ENCODE results near the gene BCL3.
"Not testable (repeated sequence)": the region's sequence is repeated elsewhere in the genome, so short reads cannot be mapped to it uniquely, and the experiment has no call there.

The BCL3 gene

GRCh38 chr19:44718441-44719261 is 29.9 kb upstream of the BCL3 start:
- peak; percentile 29 for DNase-seq
- in situ Hi-C loops (cut with HindIII; ENCODE audit: low pct_ligation_motif_present, low pct_unique_long_range_greater_than_20kb, low sequenced_read_pairs), result no loop called here

- DNase-seq, result no peak
These were observed 29.2 kb upstream of the BCL3 start for GRCh38 chr19:44719262-44719701.

GRCh38 chr19:44720396-44720795 is 28.1 kb upstream of the BCL3 start:
- in situ Hi-C loops (cut with HindIII; ENCODE audit: low pct_ligation_motif_present, low pct_unique_long_range_greater_than_20kb, low sequenced_read_pairs); DNase-seq: not testable (repeated sequence)

More at GRCh38 chr19:44719262-44719701, 29.2 kb upstream of the BCL3 start:
- in situ Hi-C loops (cut with HindIII; ENCODE audit: low pct_ligation_motif_present, low pct_unique_long_range_greater_than_20kb, low sequenced_read_pairs), result no loop called here

GRCh38 chr19:44720945-44721344 is 27.6 kb upstream of the BCL3 start:
- in situ Hi-C loops (cut with HindIII; ENCODE audit: low pct_ligation_motif_present, low pct_unique_long_range_greater_than_20kb, low sequenced_read_pairs), result no loop called here
- DNase-seq, result no peak

- DNase-seq; in situ Hi-C loops (cut with HindIII; ENCODE audit: low pct_ligation_motif_present, low pct_unique_long_range_greater_than_20kb, low sequenced_read_pairs): not testable (repeated sequence)
These were observed 27.1 kb upstream of the BCL3 start for GRCh38 chr19:44721369-44721768.

- in situ Hi-C loops (cut with HindIII; ENCODE audit: low pct_ligation_motif_present, low pct_unique_long_range_greater_than_20kb, low sequenced_read_pairs), result no loop called here
- DNase-seq, result no peak
These were observed 26.1 kb upstream of the BCL3 start for GRCh38 chr19:44722131-44723121.

GRCh38 chr19:44723299-44723951 is 25.1 kb upstream of the BCL3 start:
- in situ Hi-C loops (cut with HindIII; ENCODE audit: low pct_ligation_motif_present, low pct_unique_long_range_greater_than_20kb, low sequenced_read_pairs), result no loop called here
- DNase-seq, result no peak

- in situ Hi-C loops (cut with HindIII; ENCODE audit: low pct_ligation_motif_present, low pct_unique_long_range_greater_than_20kb, low sequenced_read_pairs), result no loop called here
These were observed 24.6 kb upstream of the BCL3 start for GRCh38 chr19:44723952-44724319.

GRCh38 chr19:44725251-44725650 is 23.3 kb upstream of the BCL3 start:
- in situ Hi-C loops (cut with HindIII; ENCODE audit: low pct_ligation_motif_present, low pct_unique_long_range_greater_than_20kb, low sequenced_read_pairs), result no loop called here
- DNase-seq, result peak; percentile 50

More at GRCh38 chr19:44723952-44724319, 24.6 kb upstream of the BCL3 start:
- DNase-seq, result peak; percentile 76

GRCh38 chr19:44725684-44726083 is 22.8 kb upstream of the BCL3 start:
- DNase-seq, result no peak
- in situ Hi-C loops (cut with HindIII; ENCODE audit: low pct_ligation_motif_present, low pct_unique_long_range_greater_than_20kb, low sequenced_read_pairs), result no loop called here

- no peak for DNase-seq
- in situ Hi-C loops (cut with HindIII; ENCODE audit: low pct_ligation_motif_present, low pct_unique_long_range_greater_than_20kb, low sequenced_read_pairs), result no loop called here
These were observed 22.0 kb upstream of the BCL3 start for GRCh38 chr19:44726465-44726864.

GRCh38 chr19:44728178-44728577 is 20.3 kb upstream of the BCL3 start:
- in situ Hi-C loops (cut with HindIII; ENCODE audit: low pct_ligation_motif_present, low pct_unique_long_range_greater_than_20kb, low sequenced_read_pairs), result no loop called here
- no peak for DNase-seq

GRCh38 chr19:44729516-44730033 is 18.9 kb upstream of the BCL3 start:
- in situ Hi-C loops (cut with HindIII; ENCODE audit: low pct_ligation_motif_present, low pct_unique_long_range_greater_than_20kb, low sequenced_read_pairs), result no loop called here
- no peak for DNase-seq

- DNase-seq, result no peak
- in situ Hi-C loops (cut with HindIII; ENCODE audit: low pct_ligation_motif_present, low pct_unique_long_range_greater_than_20kb, low sequenced_read_pairs), result no loop called here
These were observed 17.4 kb upstream of the BCL3 start for GRCh38 chr19:44731081-44731480.

- in situ Hi-C loops (cut with HindIII; ENCODE audit: low pct_ligation_motif_present, low pct_unique_long_range_greater_than_20kb, low sequenced_read_pairs), result no loop called here
- DNase-seq, result no peak
These were observed 16.9 kb upstream of the BCL3 start for GRCh38 chr19:44731622-44732021.

- in situ Hi-C loops (cut with HindIII; ENCODE audit: low pct_ligation_motif_present, low pct_unique_long_range_greater_than_20kb, low sequenced_read_pairs), result no loop called here
- no peak for DNase-seq
These were observed 16.1 kb upstream of the BCL3 start for GRCh38 chr19:44732235-44733014.

- in situ Hi-C loops (cut with HindIII; ENCODE audit: low pct_ligation_motif_present, low pct_unique_long_range_greater_than_20kb, low sequenced_read_pairs), result no loop called here
- DNase-seq, result no peak
These were observed 14.2 kb upstream of the BCL3 start for GRCh38 chr19:44734357-44734756.

GRCh38 chr19:44735011-44735410 is 13.5 kb upstream of the BCL3 start:
- no peak for DNase-seq
- in situ Hi-C loops (cut with HindIII; ENCODE audit: low pct_ligation_motif_present, low pct_unique_long_range_greater_than_20kb, low sequenced_read_pairs), result no loop called here
